Sigmoid colon (tissue), 4 donors: ENCODE measurements around the gene SMARCA2.

Experiments used
- CTCF ChIP-seq, 4 experiments: fragments of 450-650 bp in 3 of 4; fragments of 200-600 bp in 1 of 4; IDR thresholded peaks; one replicate each; pipeline ENCODE4 v1.5.1; 2016 to 2019; ENCODE audit warnings: antibody characterized with exemption in 4 of 4, mild to moderate bottlenecking in 3 of 4, moderate library complexity in 2 of 4
- EP300 ChIP-seq, 4 donors: sonication (generic); formaldehyde crosslinking; IDR thresholded peaks; one replicate each; pipeline ENCODE4 v1.6.1; 2017; ENCODE audit warnings: antibody characterized with exemption in 4 of 4
- POLR2A ChIP-seq, 2 donors: fragments of 450-650 bp; IDR thresholded peaks; one replicate each; pipeline ENCODE4 v1.6.1; 2016; ENCODE audit warnings: antibody characterized with exemption in 2 of 2, mild to moderate bottlenecking in 2 of 2, moderate library complexity in 2 of 2
- POLR2AphosphoS5 ChIP-seq, 4 donors: sonication (generic); formaldehyde crosslinking; IDR thresholded peaks; one replicate each; pipeline ENCODE4 v1.6.1; 2017; ENCODE audit warnings: antibody characterized with exemption in 4 of 4

DNA sequence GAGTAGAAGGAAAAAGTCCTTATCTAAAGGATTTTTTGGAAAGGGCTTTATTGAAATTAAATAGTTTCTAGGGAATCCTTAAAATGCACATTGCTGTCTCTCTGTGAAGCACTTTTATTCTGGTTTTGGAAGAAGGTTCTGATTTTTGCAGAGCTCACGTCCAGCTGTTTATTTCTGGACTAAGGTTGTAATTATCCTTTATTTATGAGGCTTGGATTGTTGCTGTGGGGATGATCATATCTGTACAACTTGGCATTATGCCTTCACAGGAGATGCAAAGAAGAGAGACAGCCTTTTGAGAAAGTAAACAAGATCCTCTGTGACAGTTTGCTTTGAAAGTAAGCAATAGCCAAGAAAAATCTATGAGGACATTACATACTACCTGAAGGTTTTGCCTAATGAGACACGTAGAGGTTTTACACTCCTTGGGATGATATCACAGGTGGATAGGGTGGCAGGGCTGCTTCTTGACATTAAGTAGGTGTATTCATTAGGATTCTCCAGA is 14.6 kb downstream of the SMARCA2 start:
- no peak for TF ChIP-seq CTCF (IDR thresholded peaks at IDR 0.05)
- no peak for TF ChIP-seq EP300 (IDR thresholded peaks at IDR 0.05)
- no peak for TF ChIP-seq POLR2A (IDR thresholded peaks at IDR 0.05)
- TF ChIP-seq POLR2AphosphoS5 (IDR thresholded peaks at IDR 0.05), result no peak
